ENCODE measurements around the gene DENND1A.

The DENND1A gene

DNA sequence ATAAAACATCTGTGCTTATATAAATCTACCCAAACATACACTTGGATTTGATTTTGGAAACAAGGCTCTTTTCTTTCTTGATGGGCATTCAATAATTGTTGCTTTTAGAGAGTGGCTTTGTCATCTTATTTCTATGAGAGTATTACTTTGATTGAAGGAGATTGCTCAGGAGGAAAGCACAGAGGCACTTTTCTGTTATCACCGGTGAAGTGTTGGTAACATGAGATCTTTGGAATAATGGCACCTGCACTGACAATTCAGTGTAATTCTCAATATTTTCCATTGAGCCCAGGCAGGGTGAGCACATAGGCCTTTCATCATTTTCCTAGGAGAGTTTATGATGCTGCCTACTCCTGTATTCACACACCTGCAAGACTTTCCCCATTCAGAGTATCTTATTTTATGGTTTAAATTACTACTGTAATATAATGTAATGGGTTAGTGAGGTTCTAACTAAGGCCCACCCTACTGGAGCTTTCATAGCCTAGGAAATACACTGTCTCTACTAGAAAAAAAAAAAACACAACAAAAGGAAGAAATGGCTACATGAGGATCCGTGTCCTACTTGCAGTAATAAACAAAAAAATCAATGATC is 244.3 kb downstream of the DENND1A start:
- no peaks in the 10 kb centered on the region for H3K9me3 ChIP-seq (ENCODE audit: control insufficient read depth in 2 of 2, low read length in 2 of 2)
- no peak overlapping the region for H3K4me3 ChIP-seq (ENCODE audit: low read length in 2 of 2)
- H3K4me1 ChIP-seq (ENCODE audit: control insufficient read depth, insufficient read depth, low read length): no peaks in the 10 kb centered on the region
- H3K27me3 ChIP-seq (ENCODE audit: control insufficient read depth in 1 of 2, insufficient read depth in 2 of 2, low read length in 2 of 2): no peaks in the 10 kb centered on the region
- H3K36me3 ChIP-seq (ENCODE audit: control insufficient read depth in 2 of 2, insufficient read depth in 2 of 2, low read length in 2 of 2): no peaks in the 10 kb centered on the region
- no peak overlapping the region for H3K9ac ChIP-seq (ENCODE audit: low read length in 2 of 2)
- no peak overlapping the region for H3K27ac ChIP-seq (ENCODE audit: low read length)

DNA sequence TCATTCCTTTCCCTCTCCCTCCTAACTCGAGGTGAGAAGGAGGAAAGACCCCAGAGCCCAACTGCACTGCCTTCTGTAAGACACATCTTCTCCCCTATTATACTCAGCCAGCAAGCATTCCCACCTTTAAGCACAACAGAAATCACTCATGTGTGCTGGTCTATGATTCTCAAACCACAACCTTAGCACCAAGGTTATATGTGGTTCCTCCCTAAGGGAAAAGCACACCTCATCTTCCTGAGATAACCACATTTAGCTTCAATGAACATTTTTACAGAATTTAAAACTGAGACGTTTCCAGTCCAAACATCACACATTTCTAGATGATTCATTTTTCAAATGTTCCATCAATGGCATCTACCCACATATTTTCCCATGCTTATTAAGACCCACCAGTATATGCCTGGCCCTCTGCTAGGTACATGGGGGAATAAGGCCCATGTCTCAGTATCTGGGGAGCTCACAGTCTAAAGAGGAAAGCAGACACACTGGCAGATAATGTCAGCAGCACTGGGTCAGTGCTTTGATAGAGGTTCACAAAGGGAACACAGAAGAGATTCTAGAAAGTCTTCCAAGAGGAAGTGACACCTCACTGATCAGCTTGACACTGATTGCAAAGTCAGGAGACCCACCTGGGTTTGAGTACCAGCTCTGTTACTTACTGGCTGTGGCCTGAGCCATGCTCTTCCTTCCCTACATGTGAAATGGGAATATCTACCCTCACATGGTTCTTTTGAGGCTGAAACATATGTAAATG is 245.4 kb downstream of the DENND1A start:
- H3K4me3 ChIP-seq (ENCODE audit: low read length in 2 of 2): no peak overlapping the region
- no peaks in the 10 kb centered on the region for H3K27me3 ChIP-seq (ENCODE audit: control insufficient read depth in 1 of 2, insufficient read depth in 2 of 2, low read length in 2 of 2)
- no peaks in the 10 kb centered on the region for H3K9me3 ChIP-seq (ENCODE audit: control insufficient read depth in 2 of 2, low read length in 2 of 2)
- H3K27ac ChIP-seq (ENCODE audit: low read length): no peak overlapping the region
- no peak overlapping the region for H3K9ac ChIP-seq (ENCODE audit: low read length in 2 of 2)
- H3K4me1 ChIP-seq (ENCODE audit: control insufficient read depth, insufficient read depth, low read length): no peaks in the 10 kb centered on the region
- H3K36me3 ChIP-seq (ENCODE audit: control insufficient read depth in 2 of 2, insufficient read depth in 2 of 2, low read length in 2 of 2): no peaks in the 10 kb centered on the region

DNA sequence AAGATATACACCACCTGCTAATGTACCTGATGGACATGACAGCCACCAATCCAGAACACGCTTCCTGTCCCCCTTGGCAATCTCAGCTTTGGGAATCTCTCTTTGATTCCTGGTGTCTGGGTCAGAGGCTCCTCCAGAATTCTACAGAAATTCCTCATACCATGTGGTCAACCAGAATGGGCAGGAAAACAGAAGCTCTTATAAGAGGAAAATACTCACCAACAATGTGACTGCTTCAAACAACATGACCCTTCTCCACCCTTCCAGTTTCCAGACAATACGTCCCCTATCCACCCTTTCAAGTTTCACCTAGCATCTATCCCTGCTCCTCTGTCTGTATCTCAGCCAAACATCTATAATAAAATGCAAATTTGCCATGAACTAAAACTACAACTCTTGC is 247.2 kb downstream of the DENND1A start:
- Histone ChIP-seq H3K9me3 (ENCODE audit: control insufficient read depth in 2 of 2, low read length in 2 of 2) (no peaks in the 10 kb centered on the region), H3K36me3 (ENCODE audit: control insufficient read depth in 2 of 2, insufficient read depth in 2 of 2, low read length in 2 of 2) (no peaks in the 10 kb centered on the region), H3K9ac (ENCODE audit: low read length in 2 of 2) (no peak overlapping the region), H3K4me1 (ENCODE audit: control insufficient read depth, insufficient read depth, low read length) (no peaks in the 10 kb centered on the region), H3K27me3 (ENCODE audit: control insufficient read depth in 1 of 2, insufficient read depth in 2 of 2, low read length in 2 of 2) (no peaks in the 10 kb centered on the region), H3K4me3 (ENCODE audit: low read length in 2 of 2) (no peak overlapping the region), H3K27ac (ENCODE audit: low read length) (no peak overlapping the region)

GRCh38 chr9:123680352-123680751 is 249.6 kb downstream of the DENND1A start:
- Histone ChIP-seq H3K27me3 (ENCODE audit: control insufficient read depth in 1 of 2, insufficient read depth in 2 of 2, low read length in 2 of 2) (no peaks in the 10 kb centered on the region), H3K4me1 (ENCODE audit: control insufficient read depth, insufficient read depth, low read length) (no peaks in the 10 kb centered on the region), H3K4me3 (ENCODE audit: low read length in 2 of 2) (no peak overlapping the region), H3K9me3 (ENCODE audit: control insufficient read depth in 2 of 2, low read length in 2 of 2) (no peaks in the 10 kb centered on the region), H3K9ac (ENCODE audit: low read length in 2 of 2) (no peak overlapping the region), H3K27ac (ENCODE audit: low read length) (no peak overlapping the region), H3K36me3 (ENCODE audit: control insufficient read depth in 2 of 2, insufficient read depth in 2 of 2, low read length in 2 of 2) (no peaks in the 10 kb centered on the region)

GRCh38 chr9:123679330-123679987 is 250.5 kb downstream of the DENND1A start:
- no peak overlapping the region for H3K27ac ChIP-seq (ENCODE audit: low read length)

GRCh38 chr9:123678878-123679329 is 251.0 kb downstream of the DENND1A start:
- Histone ChIP-seq H3K4me1 (ENCODE audit: control insufficient read depth, insufficient read depth, low read length) (no peaks in the 10 kb centered on the region), H3K36me3 (ENCODE audit: control insufficient read depth in 2 of 2, insufficient read depth in 2 of 2, low read length in 2 of 2) (no peaks in the 10 kb centered on the region), H3K9me3 (ENCODE audit: control insufficient read depth in 2 of 2, low read length in 2 of 2) (no peaks in the 10 kb centered on the region), H3K27me3 (ENCODE audit: control insufficient read depth in 1 of 2, insufficient read depth in 2 of 2, low read length in 2 of 2) (no peaks in the 10 kb centered on the region), H3K9ac (ENCODE audit: low read length in 2 of 2) (no peak overlapping the region), H3K27ac (ENCODE audit: low read length) (no peak overlapping the region), H3K4me3 (ENCODE audit: low read length in 2 of 2) (no peak overlapping the region)

More at GRCh38 chr9:123679330-123679987, 250.5 kb downstream of the DENND1A start:
- Histone ChIP-seq H3K4me3 (ENCODE audit: low read length in 2 of 2) (no peak overlapping the region), H3K9ac (ENCODE audit: low read length in 2 of 2) (no peak overlapping the region), H3K9me3 (ENCODE audit: control insufficient read depth in 2 of 2, low read length in 2 of 2) (no peaks in the 10 kb centered on the region), H3K36me3 (ENCODE audit: control insufficient read depth in 2 of 2, insufficient read depth in 2 of 2, low read length in 2 of 2) (no peaks in the 10 kb centered on the region), H3K4me1 (ENCODE audit: control insufficient read depth, insufficient read depth, low read length) (no peaks in the 10 kb centered on the region), H3K27me3 (ENCODE audit: control insufficient read depth in 1 of 2, insufficient read depth in 2 of 2, low read length in 2 of 2) (no peaks in the 10 kb centered on the region)

GRCh38 chr9:123678038-123678877 is 251.7 kb downstream of the DENND1A start:
- H3K9me3 ChIP-seq (ENCODE audit: control insufficient read depth in 2 of 2, low read length in 2 of 2): peaks cover 0 to 3% of the 10 kb centered on the region in 2 donors
- no peak overlapping the region for H3K27ac ChIP-seq (ENCODE audit: low read length)
- H3K4me1 ChIP-seq (ENCODE audit: control insufficient read depth, insufficient read depth, low read length): no peaks in the 10 kb centered on the region
- H3K27me3 ChIP-seq (ENCODE audit: control insufficient read depth in 1 of 2, insufficient read depth in 2 of 2, low read length in 2 of 2): no peaks in the 10 kb centered on the region
- H3K4me3 ChIP-seq (ENCODE audit: low read length in 2 of 2): no peak overlapping the region
- H3K9ac ChIP-seq (ENCODE audit: low read length in 2 of 2): no peak overlapping the region
- no peaks in the 10 kb centered on the region for H3K36me3 ChIP-seq (ENCODE audit: control insufficient read depth in 2 of 2, insufficient read depth in 2 of 2, low read length in 2 of 2)

DNA sequence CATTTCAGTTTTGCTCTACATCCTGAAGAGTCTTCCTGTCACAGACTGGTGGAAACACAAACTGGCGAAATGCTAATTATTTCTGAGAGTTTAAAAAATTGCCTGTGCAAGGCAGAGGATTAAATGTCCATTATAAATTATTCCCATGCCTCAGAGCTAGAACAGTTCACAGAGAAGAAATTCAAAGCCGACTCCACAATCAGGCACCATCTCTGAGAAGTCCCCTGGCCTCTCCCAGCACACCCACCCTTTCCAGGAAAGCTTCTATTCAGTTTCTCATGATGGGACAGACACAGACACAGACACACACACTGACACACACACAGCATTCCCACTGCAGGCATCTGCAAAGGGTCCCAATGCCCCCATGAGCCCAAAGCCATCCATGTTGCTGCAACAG is 253.1 kb downstream of the DENND1A start:
- H3K9me3 ChIP-seq (ENCODE audit: control insufficient read depth in 2 of 2, low read length in 2 of 2): peaks cover 0 to 3% of the 10 kb centered on the region in 2 donors
- H3K27me3 ChIP-seq (ENCODE audit: control insufficient read depth in 1 of 2, insufficient read depth in 2 of 2, low read length in 2 of 2): no peaks in the 10 kb centered on the region
- H3K9ac ChIP-seq (ENCODE audit: low read length in 2 of 2): no peak overlapping the region
- no peak overlapping the region for H3K4me3 ChIP-seq (ENCODE audit: low read length in 2 of 2)
- H3K36me3 ChIP-seq (ENCODE audit: control insufficient read depth in 2 of 2, insufficient read depth in 2 of 2, low read length in 2 of 2): no peaks in the 10 kb centered on the region
- H3K4me1 ChIP-seq (ENCODE audit: control insufficient read depth, insufficient read depth, low read length): no peaks in the 10 kb centered on the region
- H3K27ac ChIP-seq (ENCODE audit: low read length): no peak overlapping the region

- H3K36me3 ChIP-seq (ENCODE audit: control insufficient read depth in 2 of 2, insufficient read depth in 2 of 2, low read length in 2 of 2): peaks cover 4 to 10% of the 10 kb centered on the region in 2 donors
- H3K4me1 ChIP-seq (ENCODE audit: control insufficient read depth, insufficient read depth, low read length): no peaks in the 10 kb centered on the region
- H3K9me3 ChIP-seq (ENCODE audit: control insufficient read depth in 2 of 2, low read length in 2 of 2): peaks cover 0 to 3% of the 10 kb centered on the region in 2 donors
- no peak overlapping the region for H3K4me3 ChIP-seq (ENCODE audit: low read length in 2 of 2)
- H3K27me3 ChIP-seq (ENCODE audit: control insufficient read depth in 1 of 2, insufficient read depth in 2 of 2, low read length in 2 of 2): no peaks in the 10 kb centered on the region
- no peak overlapping the region for H3K27ac ChIP-seq (ENCODE audit: low read length)
- no peak overlapping the region for H3K9ac ChIP-seq (ENCODE audit: low read length in 2 of 2)
These were observed 260.6 kb downstream of the DENND1A start for GRCh38 chr9:123669346-123669745.

GRCh38 chr9:123663529-123663928 is 266.4 kb downstream of the DENND1A start:
- H3K27ac ChIP-seq (ENCODE audit: low read length): no peak overlapping the region
- peaks cover 0 to 12% of the 10 kb centered on the region in 2 donors for H3K36me3 ChIP-seq (ENCODE audit: control insufficient read depth in 2 of 2, insufficient read depth in 2 of 2, low read length in 2 of 2)
- H3K9me3 ChIP-seq (ENCODE audit: control insufficient read depth in 2 of 2, low read length in 2 of 2): peaks cover 0 to 8% of the 10 kb centered on the region in 2 donors

More at GRCh38 chr9:123663529-123663928, 266.4 kb downstream of the DENND1A start:
- no peaks in the 10 kb centered on the region for H3K4me1 ChIP-seq (ENCODE audit: control insufficient read depth, insufficient read depth, low read length)
- no peaks in the 10 kb centered on the region for H3K27me3 ChIP-seq (ENCODE audit: control insufficient read depth in 1 of 2, insufficient read depth in 2 of 2, low read length in 2 of 2)
- no peak overlapping the region for H3K9ac ChIP-seq (ENCODE audit: low read length in 2 of 2)
- H3K4me3 ChIP-seq (ENCODE audit: low read length in 2 of 2): no peak overlapping the region
